Measurements from ENCODE around the gene SLC22A15. TPM values are rescaled to one million over a fixed set of nuclear protein-coding genes. Genes with fewer than 3 reads are reported as not detected.

Gene SLC22A15
- total RNA-seq (2013): 25.3 TPM
- 10 to 100 TPM in 1 of 3 donors, 1 to 10 TPM in 2; 3.2 to 33.4 (median 4.5) TPM for polyA plus RNA-seq
- 10.4 and 14.1 TPM in 2 replicates for polyA minus RNA-seq
- total RNA-seq: 8.4 to 94.7 (median 58.0) reads per million in 11 experiments

DNA sequence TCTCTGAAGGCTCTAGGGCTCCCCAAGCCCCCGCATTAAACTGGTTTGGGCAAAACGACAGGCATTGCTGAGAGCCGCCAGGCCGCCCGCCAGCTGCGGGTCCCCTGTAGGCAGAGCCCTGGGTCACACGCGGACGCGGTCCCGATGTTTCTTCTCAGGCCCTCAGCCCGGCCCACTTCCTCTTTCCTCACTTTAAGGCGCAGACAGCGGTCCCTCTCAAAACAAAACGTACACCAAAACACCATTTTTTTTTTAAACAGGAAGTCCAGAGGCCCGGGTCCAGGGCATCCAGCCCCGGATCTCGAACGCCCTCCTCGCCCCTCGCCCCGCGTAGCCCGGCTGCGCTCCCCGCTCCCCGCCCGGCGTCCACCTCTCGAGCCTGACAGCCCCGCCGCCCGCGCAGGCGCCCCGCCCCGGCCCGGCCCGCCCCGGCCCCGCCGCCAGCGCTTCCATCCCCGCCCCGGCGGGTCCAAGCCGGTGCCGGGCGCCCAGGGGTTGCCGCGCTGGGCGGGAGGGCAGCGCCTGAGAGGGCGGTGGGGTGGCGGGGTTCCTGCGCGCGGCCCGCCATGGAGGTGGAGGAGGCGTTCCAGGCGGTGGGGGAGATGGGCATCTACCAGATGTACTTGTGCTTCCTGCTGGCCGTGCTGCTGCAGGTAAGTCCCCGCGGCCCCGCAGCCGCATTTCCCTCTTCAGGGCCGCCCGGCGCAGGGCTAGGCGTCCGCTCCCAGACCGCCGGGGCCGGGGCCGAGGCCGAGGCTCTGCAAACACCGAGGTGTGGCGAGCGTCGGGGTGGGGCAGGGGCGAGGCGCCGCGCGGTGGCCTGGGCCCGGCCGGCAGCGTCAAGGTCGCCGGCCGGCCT is at the start of gene SLC22A15:
SLC22A15 (plus strand) TSS at position 452 of the 859 bp plus-strand sequence; CDS start at position 567, 115 bp downstream.
- Histone ChIP-seq H3K4me1 (ENCODE audit: control insufficient read depth in 1 of 2, insufficient read depth in 2 of 2, low read length in 2 of 2) (peaks cover 41 to 54% of the 10 kb centered on the region in 2 donors), H2AFZ (ENCODE audit: insufficient read depth, low read depth, low read length, poor library complexity, severe bottlenecking) (peak within 1 kb of the TSS; percentile 82), H3K4me2 (replicated peaks; ENCODE audit: extremely low read depth, low read length, poor library complexity, severe bottlenecking) (peak within 1 kb of the TSS; percentile 90), H3K9me3 (replicated peaks in 1 of 2; ENCODE audit: control insufficient read depth in 1 of 2, insufficient read depth in 1 of 2, low read length in 2 of 2) (no peaks in the 10 kb centered on the region), H3K79me2 (ENCODE audit: insufficient read depth, low read length) (peaks cover 70% of the 10 kb centered on the region), H3K4me3 (replicated peaks in 1 of 3; ENCODE audit: low read depth in 2 of 3, low read length in 3 of 3) (peak within 1 kb of the TSS; percentile 63 to 94 (median 88)), H3K9ac (ENCODE audit: insufficient read depth, low read length, poor library complexity, severe bottlenecking) (peak within 1 kb of the TSS; percentile 97), H4K20me1 (ENCODE audit: insufficient read depth, low read length) (peaks cover 20% of the 10 kb centered on the region), H3K27ac (ENCODE audit: low read depth in 1 of 2, low read length in 2 of 2) (peak within 1 kb of the TSS; percentile 88 to 96), H3K36me3 (replicated peaks in 1 of 2; ENCODE audit: control insufficient read depth in 1 of 2, insufficient read depth in 2 of 2, low read length in 2 of 2) (no peaks in the 10 kb centered on the region), H3K27me3 (ENCODE audit: control insufficient read depth in 2 of 2, insufficient read depth in 2 of 2, low read length in 2 of 2) (no peaks in the 10 kb centered on the region)
- TF ChIP-seq, protein P1, sequence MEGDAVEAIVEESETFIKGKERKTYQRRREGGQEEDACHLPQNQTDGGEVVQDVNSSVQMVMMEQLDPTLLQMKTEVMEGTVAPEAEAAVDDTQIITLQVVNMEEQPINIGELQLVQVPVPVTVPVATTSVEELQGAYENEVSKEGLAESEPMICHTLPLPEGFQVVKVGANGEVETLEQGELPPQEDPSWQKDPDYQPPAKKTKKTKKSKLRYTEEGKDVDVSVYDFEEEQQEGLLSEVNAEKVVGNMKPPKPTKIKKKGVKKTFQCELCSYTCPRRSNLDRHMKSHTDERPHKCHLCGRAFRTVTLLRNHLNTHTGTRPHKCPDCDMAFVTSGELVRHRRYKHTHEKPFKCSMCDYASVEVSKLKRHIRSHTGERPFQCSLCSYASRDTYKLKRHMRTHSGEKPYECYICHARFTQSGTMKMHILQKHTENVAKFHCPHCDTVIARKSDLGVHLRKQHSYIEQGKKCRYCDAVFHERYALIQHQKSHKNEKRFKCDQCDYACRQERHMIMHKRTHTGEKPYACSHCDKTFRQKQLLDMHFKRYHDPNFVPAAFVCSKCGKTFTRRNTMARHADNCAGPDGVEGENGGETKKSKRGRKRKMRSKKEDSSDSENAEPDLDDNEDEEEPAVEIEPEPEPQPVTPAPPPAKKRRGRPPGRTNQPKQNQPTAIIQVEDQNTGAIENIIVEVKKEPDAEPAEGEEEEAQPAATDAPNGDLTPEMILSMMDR (IDR thresholded peaks at IDR 0.05): no peak
- under 1% methylated on average over 80 of the region's 91 CpGs for WGBS (ENCODE audit: insufficient coverage)
- intact Hi-C loops (cut with micrococcal nuclease): loop anchor here (5.0 kb wide), 2 partner anchors 144 to 149 kb away; no protein-coding TSS in a partner anchor
- H3K27ac Mint-ChIP-seq: peak within 1 kb of the TSS; percentile 94 to 98 (median 96)
- peak; percentile 89 to 92 (median 91) for DNase-seq
- H3K4me1 Mint-ChIP-seq: peaks cover 48% of the 10 kb centered on the region
- peak within 1 kb of the TSS; percentile 90 to 92 for H3K4me3 Mint-ChIP-seq
- no peaks in the 10 kb centered on the region for H3K9me3 Mint-ChIP-seq
- H3K27me3 Mint-ChIP-seq (ENCODE audit: low read depth in 3 of 3): no peaks in the 10 kb centered on the region
- no peaks in the 10 kb centered on the region for H3K36me3 Mint-ChIP-seq

DNA sequence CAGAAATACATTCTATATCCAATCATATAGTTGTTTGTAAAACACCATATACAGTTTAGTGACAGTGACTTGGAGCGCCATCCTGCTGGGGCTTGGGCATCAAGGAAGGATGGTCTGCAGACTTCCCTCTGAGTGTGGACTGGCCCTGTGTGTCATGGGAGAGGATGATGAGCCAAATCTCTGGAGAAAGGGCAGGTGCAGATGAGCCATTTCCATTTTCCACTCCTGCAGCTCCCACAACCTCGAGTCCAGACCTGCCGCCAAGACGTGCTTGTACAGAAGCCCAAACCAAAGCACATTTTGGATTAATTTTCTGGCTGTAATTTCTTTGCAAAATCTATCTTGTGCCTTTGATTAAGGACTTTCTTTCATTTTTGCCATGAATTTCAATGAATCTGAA is 48.3 kb upstream of the SLC22A15 start:
- no peaks in the 10 kb centered on the region for H3K79me2 ChIP-seq (ENCODE audit: insufficient read depth, low read length)
- WGBS (ENCODE audit: insufficient coverage): 100% methylated on average over 2 of the region's 4 CpGs
- H2AFZ ChIP-seq (ENCODE audit: insufficient read depth, low read depth, low read length, poor library complexity, severe bottlenecking): no peak overlapping the region
- H3K27ac ChIP-seq (ENCODE audit: low read depth in 1 of 2, low read length in 2 of 2): no peak overlapping the region
- H3K4me2 ChIP-seq (replicated peaks; ENCODE audit: extremely low read depth, low read length, poor library complexity, severe bottlenecking): no peak overlapping the region
- Mint-ChIP-seq H3K27me3 (ENCODE audit: low read depth in 3 of 3) (peaks cover 0 to 6% (median 1%) of the 10 kb centered on the region in 3 donors), H3K4me1 (peaks cover 7% of the 10 kb centered on the region), H3K9me3 (peaks cover 0 to 8% (median 3%) of the 10 kb centered on the region in 7 donors), H3K4me3 (no peak overlapping the region), H3K27ac (peak overlapping the region in 1 of 7 donors; percentile 58), H3K36me3 (no peaks in the 10 kb centered on the region)
- no peaks in the 10 kb centered on the region for H3K4me1 ChIP-seq (ENCODE audit: control insufficient read depth in 1 of 2, insufficient read depth in 2 of 2, low read length in 2 of 2)
- no peaks in the 10 kb centered on the region for H3K27me3 ChIP-seq (ENCODE audit: control insufficient read depth in 2 of 2, insufficient read depth in 2 of 2, low read length in 2 of 2)
- intact Hi-C loops (cut with micrococcal nuclease): no loop called here
- H3K9me3 ChIP-seq (replicated peaks in 1 of 2; ENCODE audit: control insufficient read depth in 1 of 2, insufficient read depth in 1 of 2, low read length in 2 of 2): no peaks in the 10 kb centered on the region
- no peak overlapping the region for H3K4me3 ChIP-seq (replicated peaks in 1 of 3; ENCODE audit: low read depth in 2 of 3, low read length in 3 of 3)
- no peaks in the 10 kb centered on the region for H4K20me1 ChIP-seq (ENCODE audit: insufficient read depth, low read length)
- TF ChIP-seq, protein P1 (IDR thresholded peaks at IDR 0.05): no peak
- H3K9ac ChIP-seq (ENCODE audit: insufficient read depth, low read length, poor library complexity, severe bottlenecking): no peak overlapping the region
- no peaks in the 10 kb centered on the region for H3K36me3 ChIP-seq (replicated peaks in 1 of 2; ENCODE audit: control insufficient read depth in 1 of 2, insufficient read depth in 2 of 2, low read length in 2 of 2)
- DNase-seq: no peak
